Left ventricle myocardium inferior (tissue), 1 donor: Measurements from ENCODE around the gene CSTB. TPM values are rescaled to one million over a fixed set of nuclear protein-coding genes. Genes with fewer than 3 reads are reported as not detected.

Source experiments
- DNase-seq: peaks from one replicate; pipeline ENCODE4 v3.0.0-alpha.2; 2020
- H3K27ac ChIP-seq: fragments of 200-600 bp; replicated peaks from 2 replicates; pipeline ENCODE4 v1.8.0; 2021
- H3K27me3 ChIP-seq: fragments of 200-600 bp; 2 replicates; pipeline ENCODE4 v1.8.0; 2021; ENCODE audit warnings: low read depth
- H3K36me3 ChIP-seq: fragments of 200-600 bp; 2 replicates; pipeline ENCODE4 v1.8.0; 2021
- H3K4me1 ChIP-seq: fragments of 200-600 bp; 2 replicates; pipeline ENCODE4 v1.8.0; 2021
- H3K4me3 ChIP-seq: fragments of 200-600 bp; 2 replicates; pipeline ENCODE4 v1.8.0; 2021; ENCODE audit warnings: mild to moderate bottlenecking, moderate library complexity
- H3K9me3 ChIP-seq: fragments of 200-600 bp; replicated peaks from 2 replicates; pipeline ENCODE4 v1.8.0; 2021
- intact Hi-C: fragments of 100-400 bp; cut with micrococcal nuclease; formaldehyde crosslinking; loops from one replicate; pipeline ENCODE4 v1.11.0; 2022
- total RNA-seq: library from RNA; stranded (reverse); fragmentation: NEBNext Ultra II Directional; extraction: Animal tissue kit (Norgen Biotek cat#: 25700); gene quantifications from one replicate; pipeline ENCODE4 v1.2.1, GENCODE V29; 2021
- TF ChIP-seq, protein P1 (sequence below): fragments of 200-600 bp; IDR thresholded peaks from 2 replicates; pipeline ENCODE4 v1.8.0; 2021; ENCODE audit warnings: antibody characterized with exemption, mild to moderate bottlenecking, borderline replicate concordance
- donor health status: DM: no; HTN: yes; CAD: no; lungs with severe emphysema.

Gene CSTB
- total RNA-seq, 1 donor from 2014 or later = 40.6 TPM

DNA sequence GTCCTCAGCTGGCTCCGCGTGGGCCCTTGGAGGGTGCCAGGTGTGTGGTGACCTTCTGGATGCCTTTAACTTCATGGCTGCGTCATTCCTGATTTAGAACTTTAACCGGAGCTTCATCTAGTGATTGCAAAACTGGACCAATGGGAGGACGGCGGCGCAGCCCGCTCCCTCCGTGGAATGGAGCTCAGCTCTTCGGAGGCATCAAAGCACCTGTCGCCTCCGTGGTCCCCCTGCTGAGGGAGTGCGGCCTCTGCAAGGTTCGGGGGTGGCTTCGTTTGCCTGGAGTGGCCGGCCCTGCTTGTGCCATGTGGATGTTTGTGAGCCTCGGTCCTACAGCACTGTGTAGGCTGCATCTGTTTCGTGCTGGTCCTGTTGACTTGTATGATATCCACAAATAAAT lies 14.2 kb downstream of the CSTB start:
- intact Hi-C loops = loop anchor here (10.0 kb wide), 1 partner anchor 87 kb away; no protein-coding TSS in a partner anchor
- Histone ChIP-seq H3K27me3 (no peaks in the 10 kb centered on the region), H3K4me1 (peaks cover 8% of the 10 kb centered on the region), H3K36me3 (peaks cover 38% of the 10 kb centered on the region), H3K4me3 (no peak overlapping the region), H3K27ac (no peak overlapping the region), H3K9me3 (peaks cover 6% of the 10 kb centered on the region)
- no peak for DNase-seq
- TF ChIP-seq, protein P1, sequence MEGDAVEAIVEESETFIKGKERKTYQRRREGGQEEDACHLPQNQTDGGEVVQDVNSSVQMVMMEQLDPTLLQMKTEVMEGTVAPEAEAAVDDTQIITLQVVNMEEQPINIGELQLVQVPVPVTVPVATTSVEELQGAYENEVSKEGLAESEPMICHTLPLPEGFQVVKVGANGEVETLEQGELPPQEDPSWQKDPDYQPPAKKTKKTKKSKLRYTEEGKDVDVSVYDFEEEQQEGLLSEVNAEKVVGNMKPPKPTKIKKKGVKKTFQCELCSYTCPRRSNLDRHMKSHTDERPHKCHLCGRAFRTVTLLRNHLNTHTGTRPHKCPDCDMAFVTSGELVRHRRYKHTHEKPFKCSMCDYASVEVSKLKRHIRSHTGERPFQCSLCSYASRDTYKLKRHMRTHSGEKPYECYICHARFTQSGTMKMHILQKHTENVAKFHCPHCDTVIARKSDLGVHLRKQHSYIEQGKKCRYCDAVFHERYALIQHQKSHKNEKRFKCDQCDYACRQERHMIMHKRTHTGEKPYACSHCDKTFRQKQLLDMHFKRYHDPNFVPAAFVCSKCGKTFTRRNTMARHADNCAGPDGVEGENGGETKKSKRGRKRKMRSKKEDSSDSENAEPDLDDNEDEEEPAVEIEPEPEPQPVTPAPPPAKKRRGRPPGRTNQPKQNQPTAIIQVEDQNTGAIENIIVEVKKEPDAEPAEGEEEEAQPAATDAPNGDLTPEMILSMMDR = no peak

DNA sequence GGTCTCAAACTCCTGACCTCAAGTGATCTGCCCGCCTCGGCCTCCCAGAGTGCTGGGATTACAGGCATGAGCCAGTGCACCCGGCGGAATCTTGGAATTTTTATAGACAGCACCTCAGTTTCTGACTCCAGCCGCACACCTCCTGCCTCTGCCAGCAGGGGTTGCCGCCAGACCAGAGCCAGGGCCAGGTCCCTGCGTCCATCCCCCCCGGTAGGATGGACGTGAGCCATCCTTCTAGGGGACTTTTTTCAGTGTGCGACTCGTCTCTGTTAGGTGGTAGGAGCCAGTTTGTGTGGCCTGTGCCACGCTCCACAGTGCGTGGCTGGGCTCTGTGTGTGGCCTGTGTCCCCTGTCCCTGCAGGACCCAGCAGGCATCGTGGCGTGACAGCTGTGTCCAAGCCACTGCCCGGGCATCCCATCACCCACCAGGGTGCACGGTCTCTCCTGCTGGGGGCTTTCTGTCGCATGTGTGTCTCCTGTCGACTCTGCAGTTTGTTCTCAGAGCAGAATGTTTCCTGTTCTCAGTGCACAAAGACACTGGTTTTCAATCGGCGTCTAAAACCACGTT lies 15.6 kb downstream of the CSTB start:
- H3K36me3 ChIP-seq = peaks cover 52% of the 10 kb centered on the region

DNA sequence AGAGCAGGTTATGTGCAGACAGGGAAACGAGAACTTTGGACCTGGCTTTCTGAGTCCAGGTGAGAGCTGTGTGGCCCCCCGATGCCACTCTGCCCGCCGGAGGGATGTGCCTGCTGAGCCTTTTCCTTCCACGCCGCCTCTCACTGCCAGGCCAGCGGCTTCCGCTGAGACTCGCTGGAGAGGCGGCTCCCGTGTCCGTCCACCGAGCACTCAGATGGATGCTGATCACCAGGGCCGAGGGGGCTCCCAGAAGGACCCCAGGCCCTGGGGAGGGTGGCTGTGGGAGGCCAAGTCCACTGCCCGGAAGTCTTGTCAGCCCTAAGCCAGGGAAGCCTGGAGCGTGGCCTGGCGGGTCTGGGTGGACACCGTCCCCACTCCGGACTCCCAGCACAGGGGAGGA lies 16.5 kb downstream of the CSTB start:
- intact Hi-C loops = loop anchor here (10.0 kb wide), 1 partner anchor 85 kb away; no protein-coding TSS in a partner anchor
- H3K27me3 ChIP-seq = no peaks in the 10 kb centered on the region
- H3K9me3 ChIP-seq = peaks cover 6% of the 10 kb centered on the region
- no peak overlapping the region for H3K4me3 ChIP-seq
- H3K36me3 ChIP-seq = peaks cover 56% of the 10 kb centered on the region
- H3K27ac ChIP-seq = no peak overlapping the region
- TF ChIP-seq, protein P1 = no peak
- DNase-seq = no peak
- H3K4me1 ChIP-seq = peaks cover 14% of the 10 kb centered on the region

More for the DNA sequence above, 15.6 kb downstream of the CSTB start:
- peaks cover 8% of the 10 kb centered on the region for H3K4me1 ChIP-seq
- no peak overlapping the region for H3K27ac ChIP-seq
- TF ChIP-seq, protein P1 = no peak
- no peak for DNase-seq
- no peak overlapping the region for H3K4me3 ChIP-seq
- H3K9me3 ChIP-seq = peaks cover 6% of the 10 kb centered on the region
- intact Hi-C loops = loop anchor here (10.0 kb wide), 1 partner anchor 86 kb away; no protein-coding TSS in a partner anchor
- H3K27me3 ChIP-seq = no peaks in the 10 kb centered on the region

DNA sequence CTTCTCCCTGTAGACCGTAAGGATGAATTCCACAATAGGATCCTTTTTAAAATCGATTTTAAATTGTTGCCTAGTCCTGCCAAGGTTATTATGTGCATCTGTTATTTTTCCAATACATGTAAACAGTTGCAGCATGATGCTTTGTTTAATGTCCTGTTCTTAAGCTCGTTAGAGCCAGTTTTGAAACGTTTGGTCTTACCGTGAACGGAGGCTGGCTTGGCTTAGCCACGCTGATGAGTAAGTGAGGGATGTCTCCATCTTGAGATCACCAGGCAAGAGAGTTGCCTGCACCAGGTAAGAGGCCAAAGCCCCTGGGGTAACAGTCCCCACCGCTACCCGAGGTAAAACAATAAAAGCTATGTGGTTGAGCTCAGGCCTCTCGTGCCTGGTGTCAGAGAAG lies 17.3 kb downstream of the CSTB start:
- Histone ChIP-seq H3K4me1 (peaks cover 18% of the 10 kb centered on the region), H3K36me3 (peaks cover 64% of the 10 kb centered on the region), H3K27me3 (no peaks in the 10 kb centered on the region), H3K4me3 (no peak overlapping the region), H3K9me3 (peaks cover 6% of the 10 kb centered on the region), H3K27ac (no peak overlapping the region)
- TF ChIP-seq, protein P1 = no peak
- intact Hi-C loops = no loop called here
- DNase-seq = no peak

DNA sequence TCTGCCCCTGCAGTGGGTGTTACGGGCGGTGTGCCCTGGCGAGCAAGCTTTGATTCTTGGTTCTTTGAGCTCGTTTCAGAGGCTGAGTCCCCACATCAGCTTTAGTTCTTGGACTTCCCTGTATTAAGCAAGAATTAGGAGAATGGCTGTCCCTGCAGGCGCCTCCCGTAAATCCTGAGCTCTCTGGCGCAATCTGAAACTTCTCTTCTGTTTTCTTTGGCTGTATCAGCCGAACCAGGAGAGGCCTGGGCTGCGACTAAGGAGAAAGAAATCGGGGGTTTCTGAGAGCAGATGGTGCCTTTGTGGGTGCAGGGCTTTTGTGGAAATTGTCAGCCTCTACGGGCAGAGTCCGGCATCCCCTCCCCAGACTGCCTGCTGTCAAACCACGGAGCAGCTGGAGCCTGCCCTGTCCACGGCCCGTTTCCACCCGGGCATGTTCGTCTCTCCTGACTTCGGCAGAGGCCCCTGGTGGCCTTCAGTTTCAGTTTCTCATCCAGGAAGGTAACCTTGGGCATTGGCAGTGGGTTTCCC lies 17.9 kb downstream of the CSTB start:
- peak overlapping the region; percentile 53 for H3K27ac ChIP-seq
- TF ChIP-seq, protein P1 = no peak
- no peak for DNase-seq
- peaks cover 68% of the 10 kb centered on the region for H3K36me3 ChIP-seq
- H3K9me3 ChIP-seq = peaks cover 5% of the 10 kb centered on the region
- peak overlapping the region; percentile 42 for H3K4me3 ChIP-seq
- intact Hi-C loops = no loop called here
- peaks cover 18% of the 10 kb centered on the region for H3K4me1 ChIP-seq
- H3K27me3 ChIP-seq = no peaks in the 10 kb centered on the region
